Dermis blood vessel endothelial cell (primary cell): ENCODE data around the gene SMAD2. TPM values are rescaled to one million over a fixed set of nuclear protein-coding genes. Genes with fewer than 3 reads are reported as not detected.
"Not testable (repeated sequence)": the region's sequence is repeated elsewhere in the genome, so short reads cannot be mapped to it uniquely, and the experiment has no call there.

Experiments used
- DNase-seq: peaks from one replicate; pipeline ENCODE4 v3.0.0; 2010
- total RNA-seq: library from RNA; depleted of rRNA; stranded (reverse); fragments of >200 nt; gene quantifications from 2 replicates; pipeline ENCODE4 v1.2.3, GENCODE V29; 2014

SMAD2 gene
- total RNA-seq, 1 donor from 2014 or later: 118 TPM

GRCh38 chr18:47831351-47831750 lies 99.1 kb downstream of the SMAD2 start:
- no peak for DNase-seq

GRCh38 chr18:47830772-47831171 lies 99.7 kb downstream of the SMAD2 start:
- DNase-seq: no peak

GRCh38 chr18:47829831-47830230 lies 100.6 kb downstream of the SMAD2 start:
- DNase-seq: no peak

GRCh38 chr18:47828031-47828430 lies 102.4 kb downstream of the SMAD2 start:
- not testable (repeated sequence) for DNase-seq

- no peak for DNase-seq
Observed at GRCh38 chr18:47826157-47827074, 104.0 kb downstream of the SMAD2 start.

GRCh38 chr18:47821314-47821713 lies 109.1 kb downstream of the SMAD2 start:
- DNase-seq: no peak

- DNase-seq: no peak
Observed at GRCh38 chr18:47817795-47818077, 112.7 kb downstream of the SMAD2 start.

- no peak for DNase-seq
Observed at GRCh38 chr18:47817017-47817794, 113.3 kb downstream of the SMAD2 start.

- peak; percentile 28 for DNase-seq
Observed at GRCh38 chr18:47815486-47816270, 114.8 kb downstream of the SMAD2 start.

GRCh38 chr18:47809420-47809819 lies 121.0 kb downstream of the SMAD2 start:
- DNase-seq: no peak

GRCh38 chr18:47802802-47803201 lies 127.7 kb downstream of the SMAD2 start:
- DNase-seq: no peak

GRCh38 chr18:47801817-47802216 lies 128.6 kb downstream of the SMAD2 start:
- DNase-seq: no peak

GRCh38 chr18:47800756-47801155 lies 129.7 kb downstream of the SMAD2 start:
- no peak for DNase-seq

GRCh38 chr18:47800248-47800647 lies 130.2 kb downstream of the SMAD2 start:
- no peak for DNase-seq

GRCh38 chr18:47799376-47799775 lies 131.1 kb downstream of the SMAD2 start:
- no peak for DNase-seq

- DNase-seq: no peak
Observed at GRCh38 chr18:47798366-47798765, 132.1 kb downstream of the SMAD2 start.

- DNase-seq: no peak
Observed at GRCh38 chr18:47797126-47797525, 133.3 kb downstream of the SMAD2 start.

- peak; percentile 74 for DNase-seq
Observed at GRCh38 chr18:47795434-47795814, 135.0 kb downstream of the SMAD2 start.

GRCh38 chr18:47794725-47795433 lies 135.6 kb downstream of the SMAD2 start:
- no peak for DNase-seq

GRCh38 chr18:47793609-47794008 lies 136.8 kb downstream of the SMAD2 start:
- no peak for DNase-seq

GRCh38 chr18:47791461-47791985 lies 138.9 kb downstream of the SMAD2 start:
- no peak for DNase-seq

GRCh38 chr18:47790036-47790435 lies 140.4 kb downstream of the SMAD2 start:
- no peak for DNase-seq
